Measurements from ENCODE around the gene PAX1.

GRCh38 chr20:21739161-21739560 is 33.7 kb downstream of the PAX1 start:
- TF ChIP-seq CTCF (IDR thresholded peaks at IDR 0.05), result no peak
- no peak for TF ChIP-seq POLR2A (IDR thresholded peaks at IDR 0.05)
- TF ChIP-seq EP300 (IDR thresholded peaks at IDR 0.05), result no peak
